Peyer's patch (tissue), 4 donors: ENCODE measurements around the gene IFI27L1.

Experiments used
- CTCF ChIP-seq, 6 experiments: fragments of 450-650 bp in 4 of 6; fragments of 200-600 bp in 2 of 6; sonication (generic) in 1 of 6; IDR thresholded peaks; one replicate each; pipeline ENCODE4 v1.5.1; 2017 to 2019; ENCODE audit warnings: antibody characterized with exemption in 6 of 6, mild to moderate bottlenecking in 3 of 6, moderate library complexity in 1 of 6
- POLR2A ChIP-seq, 2 donors: fragments of 450-650 bp; IDR thresholded peaks; one replicate each; pipeline ENCODE4 v1.5.1; 2017; ENCODE audit warnings: antibody characterized with exemption in 2 of 2, mild to moderate bottlenecking in 2 of 2, moderate library complexity in 2 of 2

- no peak for TF ChIP-seq POLR2A (IDR thresholded peaks at IDR 0.05)
- TF ChIP-seq CTCF (IDR thresholded peaks at IDR 0.05), result no peak
Measured at GRCh38 chr14:94048691-94049624, 32.2 kb upstream of the IFI27L1 start.
